ENCODE measurements around the gene PRKAB2.

Gene PRKAB2

DNA sequence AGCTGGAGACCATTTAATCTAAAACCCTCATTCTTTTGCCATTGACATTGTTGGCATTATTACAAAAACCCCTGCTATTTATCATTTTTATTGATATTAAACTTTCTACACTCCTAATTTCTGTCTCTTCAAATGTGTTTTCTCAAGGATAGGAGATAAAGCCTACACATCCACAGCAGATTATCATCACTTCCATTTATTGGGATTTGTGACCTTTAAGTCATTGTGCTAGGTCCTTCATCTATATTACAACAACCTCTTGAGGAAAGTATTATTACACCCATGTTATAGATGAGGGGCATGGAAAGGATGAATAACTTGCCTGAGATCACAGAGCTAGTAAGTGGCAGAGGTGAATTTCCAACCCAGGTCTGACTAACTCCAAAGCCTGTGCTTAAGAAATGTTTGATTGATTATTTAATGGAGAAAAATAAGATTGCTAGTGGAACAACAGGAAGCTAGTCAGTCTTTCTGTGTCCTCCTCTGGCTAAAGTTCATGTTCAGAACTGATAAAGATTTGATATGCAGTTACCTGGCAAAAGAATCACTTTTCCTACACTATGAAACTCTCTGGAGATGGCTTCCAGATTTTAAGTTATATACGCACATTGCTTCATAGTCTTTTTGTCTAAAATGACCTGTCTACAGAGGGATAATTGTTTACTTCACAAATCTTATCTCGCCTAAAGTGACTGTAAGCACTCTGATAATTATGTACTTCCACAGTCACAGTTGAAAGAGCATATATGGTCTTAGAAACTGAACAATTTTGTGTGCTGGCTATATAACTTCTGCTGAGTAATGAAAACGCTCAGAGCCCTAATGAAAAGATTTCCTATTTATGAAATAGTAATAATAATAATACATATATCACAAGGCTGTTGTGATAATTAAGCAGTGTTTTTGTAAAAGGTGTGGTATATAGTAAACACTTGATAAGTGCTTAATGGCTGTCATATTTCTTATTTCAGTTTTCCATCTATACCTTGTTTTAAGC lies 37.9 kb upstream of the PRKAB2 start:
- H3K27ac ChIP-seq (ENCODE audit: poor library complexity, severe bottlenecking), result no peak overlapping the region
- TF ChIP-seq CTCF (IDR thresholded peaks at IDR 0.05; ENCODE audit: poor library complexity, severe bottlenecking), result no peak
- DNase-seq (ENCODE audit: low spot score) (no peak), ATAC-seq (ENCODE audit: low read depth) (no peak)
- H3K4me1 ChIP-seq (ENCODE audit: insufficient read depth, poor library complexity, severe bottlenecking), result no peaks in the 10 kb centered on the region
- no peaks in the 10 kb centered on the region for H3K36me3 ChIP-seq (ENCODE audit: low read depth)
- H3K9me3 ChIP-seq (ENCODE audit: severe bottlenecking), result no peaks in the 10 kb centered on the region
- no peak overlapping the region for H3K4me3 ChIP-seq (ENCODE audit: severe bottlenecking)
- no peaks in the 10 kb centered on the region for H3K27me3 ChIP-seq (ENCODE audit: insufficient read depth, poor library complexity, severe bottlenecking)

DNA sequence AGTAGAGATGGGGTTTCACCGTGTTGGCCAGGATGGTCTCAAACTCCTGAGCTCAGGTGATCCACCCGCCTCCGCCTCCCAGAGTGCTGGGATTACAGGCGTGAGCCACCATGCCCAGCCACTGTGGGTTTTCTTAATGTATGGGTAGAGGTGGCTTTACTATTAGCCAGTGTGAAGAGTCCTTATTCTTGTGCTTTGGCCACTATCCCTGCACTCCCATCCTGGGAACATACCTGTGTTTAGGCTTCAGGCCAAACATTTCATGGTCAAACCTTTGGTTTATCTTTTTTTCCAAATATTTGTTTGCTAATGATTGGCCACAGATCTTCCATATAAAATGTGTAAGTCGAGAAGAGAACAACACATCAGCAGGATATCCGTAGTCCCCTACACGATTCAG lies 36.3 kb upstream of the PRKAB2 start:
- Histone ChIP-seq H3K36me3 (ENCODE audit: low read depth) (no peaks in the 10 kb centered on the region), H3K27ac (ENCODE audit: poor library complexity, severe bottlenecking) (no peak overlapping the region), H3K4me3 (ENCODE audit: severe bottlenecking) (no peak overlapping the region), H3K4me1 (ENCODE audit: insufficient read depth, poor library complexity, severe bottlenecking) (no peaks in the 10 kb centered on the region), H3K27me3 (ENCODE audit: insufficient read depth, poor library complexity, severe bottlenecking) (no peaks in the 10 kb centered on the region), H3K9me3 (ENCODE audit: severe bottlenecking) (no peaks in the 10 kb centered on the region)
- no peak for TF ChIP-seq CTCF (IDR thresholded peaks at IDR 0.05; ENCODE audit: poor library complexity, severe bottlenecking)
- ATAC-seq (ENCODE audit: low read depth), result no peak
- DNase-seq (ENCODE audit: low spot score), result no peak

DNA sequence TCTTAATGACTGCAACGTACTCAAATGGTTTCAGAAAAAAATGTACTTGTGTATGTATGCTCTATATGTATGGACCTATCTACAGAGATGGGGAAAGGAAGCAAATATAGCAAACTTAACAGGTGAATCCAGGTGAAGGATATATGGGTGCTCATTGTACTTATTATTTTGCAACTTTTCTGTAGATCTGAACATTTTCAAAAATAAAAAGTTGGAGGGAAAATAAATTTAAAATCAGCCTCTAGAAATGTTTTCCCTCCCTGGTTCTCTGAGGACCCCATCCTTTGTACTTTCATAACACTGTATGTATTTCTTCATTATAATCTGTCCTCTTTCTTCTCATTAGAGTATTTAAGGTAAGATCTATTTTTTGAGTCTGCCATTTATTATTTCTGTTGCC lies 34.9 kb upstream of the PRKAB2 start:
- DNase-seq (ENCODE audit: low spot score), result no peak
- no peaks in the 10 kb centered on the region for H3K36me3 ChIP-seq (ENCODE audit: low read depth)
- no peak for TF ChIP-seq CTCF (IDR thresholded peaks at IDR 0.05; ENCODE audit: poor library complexity, severe bottlenecking)
- no peak overlapping the region for H3K27ac ChIP-seq (ENCODE audit: poor library complexity, severe bottlenecking)
- ATAC-seq (ENCODE audit: low read depth), result no peak
- no peak overlapping the region for H3K4me3 ChIP-seq (ENCODE audit: severe bottlenecking)
- H3K9me3 ChIP-seq (ENCODE audit: severe bottlenecking), result no peaks in the 10 kb centered on the region
- no peaks in the 10 kb centered on the region for H3K27me3 ChIP-seq (ENCODE audit: insufficient read depth, poor library complexity, severe bottlenecking)
- no peaks in the 10 kb centered on the region for H3K4me1 ChIP-seq (ENCODE audit: insufficient read depth, poor library complexity, severe bottlenecking)

DNA sequence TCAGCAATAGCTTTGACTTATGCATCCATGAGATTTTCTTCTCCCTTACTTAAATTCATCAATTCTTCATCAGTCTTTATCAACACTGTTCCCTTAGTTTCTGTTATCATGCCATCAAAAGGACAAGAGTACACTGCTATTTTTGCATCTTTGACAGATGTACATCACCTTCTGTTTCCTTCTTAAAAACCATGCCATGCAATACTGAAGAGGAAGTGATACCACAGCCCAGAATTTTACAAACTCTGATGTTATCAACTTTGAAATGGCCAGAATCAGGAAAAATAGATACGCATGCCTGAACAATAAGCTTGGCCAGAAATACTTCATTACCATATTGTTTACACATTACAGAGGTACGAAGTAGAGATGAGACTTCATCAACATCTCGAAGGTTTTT lies 31.8 kb upstream of the PRKAB2 start:
- no peak for TF ChIP-seq CTCF (IDR thresholded peaks at IDR 0.05; ENCODE audit: poor library complexity, severe bottlenecking)
- Histone ChIP-seq H3K27me3 (ENCODE audit: insufficient read depth, poor library complexity, severe bottlenecking) (no peaks in the 10 kb centered on the region), H3K27ac (ENCODE audit: poor library complexity, severe bottlenecking) (no peak overlapping the region), H3K4me1 (ENCODE audit: insufficient read depth, poor library complexity, severe bottlenecking) (no peaks in the 10 kb centered on the region), H3K36me3 (ENCODE audit: low read depth) (no peaks in the 10 kb centered on the region), H3K9me3 (ENCODE audit: severe bottlenecking) (no peaks in the 10 kb centered on the region), H3K4me3 (ENCODE audit: severe bottlenecking) (no peak overlapping the region)
- DNase-seq (ENCODE audit: low spot score) (no peak), ATAC-seq (ENCODE audit: low read depth) (no peak)

DNA sequence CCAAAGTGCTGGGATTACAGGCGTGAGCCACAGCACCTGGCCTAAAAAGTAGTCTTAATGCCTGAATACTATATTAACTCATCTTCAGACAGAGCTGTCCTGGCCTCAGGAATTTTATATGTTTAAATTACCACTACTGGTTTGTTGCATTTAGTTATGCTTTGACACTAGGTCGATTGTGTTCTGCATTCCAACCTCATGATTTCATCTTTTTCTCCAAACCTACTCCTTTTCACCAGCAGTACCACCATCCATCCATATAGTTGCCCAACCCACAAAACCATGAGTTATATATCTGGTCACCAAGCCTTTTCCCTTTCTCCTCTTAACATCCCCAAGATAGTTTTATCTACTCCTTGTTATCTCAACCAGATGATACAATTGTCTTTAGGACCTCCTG lies 30.3 kb upstream of the PRKAB2 start:
- no peak for DNase-seq (ENCODE audit: low spot score)
- Histone ChIP-seq H3K4me1 (ENCODE audit: insufficient read depth, poor library complexity, severe bottlenecking) (no peaks in the 10 kb centered on the region), H3K27ac (ENCODE audit: poor library complexity, severe bottlenecking) (no peak overlapping the region), H3K9me3 (ENCODE audit: severe bottlenecking) (no peaks in the 10 kb centered on the region), H3K4me3 (ENCODE audit: severe bottlenecking) (no peak overlapping the region), H3K27me3 (ENCODE audit: insufficient read depth, poor library complexity, severe bottlenecking) (no peaks in the 10 kb centered on the region), H3K36me3 (ENCODE audit: low read depth) (no peaks in the 10 kb centered on the region)
- TF ChIP-seq CTCF (IDR thresholded peaks at IDR 0.05; ENCODE audit: poor library complexity, severe bottlenecking), result no peak
- ATAC-seq (ENCODE audit: low read depth), result no peak

Measured in RWPE2 (cell line).